T-helper 22 cell (primary cell): ENCODE data around the gene SFTA2.
"Not testable (repeated sequence)": the region's sequence is repeated elsewhere in the genome, so short reads cannot be mapped to it uniquely, and the experiment has no call there.

Experiments
- DNase-seq: peaks from one replicate; pipeline ENCODE4 v3.0.0-alpha.2; 2020; ENCODE audit warnings: low read depth

The SFTA2 gene

GRCh38 chr6:30931969-30932645 is at the start of gene SFTA2:
Gene SFTA2, minus strand, starts transcription at chr6:30932170. Its CDS starts 74 bp downstream, at chr6:30932096.
- no peak for DNase-seq

- no peak for DNase-seq
These were observed 47.7 kb upstream of the SFTA2 start for GRCh38 chr6:30979690-30980089.

GRCh38 chr6:30979141-30979540 is 47.2 kb upstream of the SFTA2 start:
- no peak for DNase-seq

- DNase-seq = no peak
These were observed 42.7 kb upstream of the SFTA2 start for GRCh38 chr6:30974490-30975252.

DNA sequence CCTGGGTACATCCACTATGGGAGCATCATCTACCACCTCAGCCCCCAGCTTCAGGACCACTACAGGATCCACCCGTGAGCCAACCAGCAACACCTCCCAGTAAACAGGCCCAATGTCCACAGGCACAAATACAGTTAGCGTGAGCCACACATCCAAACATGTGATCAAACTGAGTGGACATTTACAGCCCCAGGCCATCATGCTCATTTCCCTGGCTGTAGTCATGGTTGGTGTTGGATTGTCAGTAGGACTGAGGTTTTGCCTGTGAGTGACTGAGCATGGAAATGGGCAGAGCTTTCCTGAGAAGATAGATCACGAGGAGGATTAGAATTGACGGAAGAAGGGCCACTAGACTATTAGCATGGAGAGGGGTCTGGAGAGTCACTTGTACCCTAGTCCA is 40.8 kb upstream of the SFTA2 start:
- DNase-seq = no peak

- no peak for DNase-seq
These were observed 39.0 kb upstream of the SFTA2 start for GRCh38 chr6:30970946-30971345.

GRCh38 chr6:30969171-30969570 is 37.2 kb upstream of the SFTA2 start:
- not testable (repeated sequence) for DNase-seq

GRCh38 chr6:30966154-30966553 is 34.2 kb upstream of the SFTA2 start:
- no peak for DNase-seq

DNA sequence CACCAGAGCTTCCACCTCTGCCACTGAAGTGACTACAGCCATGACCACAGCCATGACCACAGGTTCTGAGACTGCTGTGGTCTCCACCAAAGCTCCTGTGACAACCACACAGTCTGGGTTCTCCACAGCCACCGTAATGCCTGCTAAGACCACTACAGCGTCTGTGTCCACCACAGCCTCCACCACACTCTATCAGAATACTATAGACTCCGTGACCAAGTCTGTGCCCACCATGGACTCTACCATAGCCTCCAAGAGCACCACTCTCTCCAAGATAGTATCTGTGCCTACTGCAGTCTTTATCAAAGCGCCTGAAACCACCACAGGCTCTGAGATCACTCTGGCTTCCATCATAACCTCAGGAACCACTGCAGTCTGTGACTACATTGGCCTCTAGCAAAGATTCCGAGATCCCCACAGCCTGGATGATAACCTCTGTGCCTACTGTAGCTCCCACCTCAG is 33.2 kb upstream of the SFTA2 start:
- no peak for DNase-seq

GRCh38 chr6:30964075-30964474 is 32.1 kb upstream of the SFTA2 start:
- no peak for DNase-seq

DNA sequence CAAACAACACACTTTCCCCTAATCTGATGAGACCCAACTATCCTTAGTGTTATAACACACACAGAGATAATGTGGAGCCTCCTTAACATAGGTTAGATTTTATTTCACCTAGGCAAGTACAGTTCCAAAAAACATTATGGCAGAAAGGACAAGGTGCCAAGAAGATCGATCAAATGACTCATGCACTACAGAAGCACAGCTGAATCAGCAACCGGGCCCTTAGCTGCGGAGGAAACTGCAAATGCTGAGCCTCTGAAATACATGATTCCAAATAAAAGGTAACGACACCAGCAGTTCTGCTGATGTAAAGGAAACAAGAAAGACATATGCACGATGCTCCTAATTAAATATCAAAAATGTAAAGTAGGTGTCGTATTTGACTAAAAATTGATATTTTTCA is 31.7 kb upstream of the SFTA2 start:
- DNase-seq = no peak

- DNase-seq = no peak
These were observed 30.7 kb upstream of the SFTA2 start for GRCh38 chr6:30962716-30963115.

DNA sequence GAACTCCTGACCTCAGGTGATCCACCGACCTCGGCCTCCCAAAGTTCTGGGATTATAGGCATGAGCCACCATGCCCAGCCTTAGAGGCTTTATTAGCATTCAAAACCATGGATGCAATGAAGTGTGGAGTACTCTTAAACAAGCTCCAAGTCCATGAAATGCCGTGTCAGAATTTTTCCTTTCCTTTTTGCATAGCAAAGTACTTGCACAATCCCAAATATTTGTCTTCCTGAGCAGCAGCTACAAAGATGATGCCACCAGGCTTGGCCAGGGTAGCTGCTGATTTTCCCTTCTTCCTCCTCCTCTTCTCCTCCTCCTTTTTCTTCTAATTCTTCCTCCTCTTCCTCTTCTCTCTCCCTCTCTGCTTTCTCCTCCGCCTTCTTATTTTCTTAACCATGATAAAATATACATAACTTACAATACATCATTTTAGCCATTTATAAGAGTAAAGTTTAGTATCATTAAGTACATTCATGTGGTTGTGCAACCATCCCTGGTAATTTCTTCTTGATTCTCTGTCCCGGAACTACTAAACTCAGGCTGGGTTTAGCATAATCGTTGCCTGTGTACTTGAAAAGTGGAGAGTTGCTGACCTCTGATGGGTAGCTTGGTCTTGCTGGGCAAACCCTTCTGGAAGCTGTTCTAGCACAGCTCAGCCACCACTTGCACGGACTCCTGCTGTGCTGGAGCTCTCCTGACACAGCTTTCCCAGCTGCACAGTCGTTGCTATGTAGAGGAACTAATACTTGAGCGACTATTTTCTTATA is 29.1 kb upstream of the SFTA2 start:
- DNase-seq = no peak

DNA sequence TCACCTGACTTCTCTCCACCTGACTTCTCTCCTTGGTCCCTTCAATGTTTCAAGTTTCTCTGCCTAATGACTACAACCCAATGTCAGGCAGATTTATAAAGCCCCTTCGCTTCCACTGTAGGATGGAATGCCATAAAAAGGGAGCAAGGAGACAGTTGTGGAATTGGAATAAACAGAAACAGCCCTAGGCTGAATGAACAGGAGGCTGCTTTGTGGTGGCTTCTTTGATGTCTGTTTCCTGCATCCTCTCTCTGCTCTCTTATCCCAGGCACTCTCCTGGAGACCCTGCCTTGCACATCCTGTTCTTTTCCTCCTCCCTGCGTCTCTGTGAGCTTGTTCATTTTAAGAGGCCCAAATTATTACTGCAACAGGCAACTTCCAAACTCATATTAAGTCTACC is 25.7 kb upstream of the SFTA2 start:
- DNase-seq = no peak

GRCh38 chr6:30955367-30956042 is 23.5 kb upstream of the SFTA2 start:
- DNase-seq = peak; percentile 18

DNA sequence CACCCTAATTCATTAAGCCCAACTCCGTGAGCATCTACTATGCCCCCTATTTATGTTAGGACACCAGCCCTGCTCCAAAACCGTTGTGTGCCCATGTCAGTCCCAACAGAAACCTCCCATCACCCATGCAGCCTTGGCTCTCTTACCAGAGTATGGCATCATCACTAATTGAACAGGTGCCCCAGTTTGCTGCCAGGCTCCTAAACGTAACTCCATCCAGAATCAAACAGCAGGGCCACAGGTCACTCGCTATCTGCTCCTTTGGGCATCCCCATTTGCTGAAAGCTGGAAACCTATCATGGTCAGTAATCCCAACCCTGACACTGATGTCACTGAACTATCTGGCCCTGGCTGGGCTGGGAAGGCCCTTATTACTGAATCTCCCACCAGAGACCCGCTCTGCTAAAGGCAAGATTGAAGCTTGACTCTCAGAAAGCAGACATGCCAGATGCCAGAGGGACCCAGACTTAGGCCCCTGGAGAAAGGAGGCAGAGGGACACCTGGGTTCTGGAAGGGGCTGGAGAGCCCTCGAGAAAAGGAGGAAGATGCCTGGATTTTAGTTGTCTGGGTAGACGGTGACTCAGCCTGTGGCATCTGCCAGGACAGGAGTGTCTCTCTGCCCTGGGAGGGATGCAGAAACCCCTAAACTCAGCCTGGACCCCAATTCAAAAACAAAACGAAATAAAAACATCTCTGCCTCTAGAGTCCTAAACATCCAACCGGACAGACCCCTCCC is 22.8 kb upstream of the SFTA2 start:
- DNase-seq = no peak

GRCh38 chr6:30951907-30952469 is 20.0 kb upstream of the SFTA2 start:
- no peak for DNase-seq

DNA sequence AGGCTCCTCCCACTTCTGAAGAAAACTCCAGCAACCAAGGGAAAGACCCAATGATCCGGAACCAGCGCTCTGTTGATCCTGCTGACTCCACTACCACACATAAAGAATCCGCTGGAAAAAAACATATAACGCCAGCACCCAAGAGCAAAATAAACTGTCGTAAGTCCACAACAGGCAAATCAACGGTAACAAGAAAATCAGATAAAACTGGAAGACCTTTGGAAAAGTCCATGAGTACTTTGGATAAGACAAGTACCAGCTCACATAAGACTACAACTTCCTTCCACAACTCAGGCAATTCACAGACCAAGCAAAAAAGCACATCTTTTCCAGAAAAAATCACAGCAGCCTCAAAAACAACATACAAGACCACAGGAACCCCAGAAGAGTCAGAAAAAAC is 16.8 kb upstream of the SFTA2 start:
- no peak for DNase-seq

DNA sequence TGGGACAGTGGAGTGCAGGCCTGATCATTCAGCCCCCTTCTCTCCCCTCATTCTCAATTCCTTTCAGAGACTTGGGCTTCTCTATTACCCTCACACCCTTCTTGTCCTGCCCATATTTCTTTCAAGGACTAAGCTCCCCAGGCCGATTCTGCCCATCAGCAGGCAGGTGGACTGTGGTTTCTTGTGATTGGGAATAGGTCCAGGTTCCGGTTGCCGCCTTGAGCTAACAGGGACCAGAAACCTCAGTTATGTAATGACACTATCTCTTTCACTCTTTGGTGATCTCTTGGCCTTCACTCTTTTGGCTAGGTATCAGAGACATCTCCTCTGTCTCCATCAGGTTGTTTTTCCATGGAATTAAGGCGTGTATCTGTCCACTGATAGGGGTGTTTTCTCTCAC is 15.3 kb upstream of the SFTA2 start:
- DNase-seq = no peak

- DNase-seq = no peak
These were observed 13.3 kb upstream of the SFTA2 start for GRCh38 chr6:30945281-30945680.

DNA sequence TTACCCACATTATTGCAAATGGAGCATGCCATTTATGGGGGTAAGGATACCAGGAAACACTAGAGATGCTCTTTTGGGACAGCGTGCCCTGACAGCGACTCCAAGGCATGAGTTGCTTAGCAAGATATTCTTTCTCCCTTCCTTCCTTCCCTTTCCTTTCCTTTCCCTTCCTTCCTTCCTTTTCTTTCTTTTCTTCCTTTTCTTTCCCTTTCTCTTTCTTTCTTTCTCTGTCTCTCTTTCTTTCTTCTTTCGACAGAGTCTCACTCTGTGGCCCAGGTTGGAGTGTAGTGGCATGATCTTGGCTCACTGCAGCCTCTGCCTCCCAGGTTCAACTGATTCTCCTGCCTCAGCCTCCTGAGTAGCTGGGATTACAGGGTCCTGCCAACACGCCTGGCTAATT is 12.1 kb upstream of the SFTA2 start:
- no peak for DNase-seq
